ENCODE measurements around the gene CAPN2.

The CAPN2 gene

DNA sequence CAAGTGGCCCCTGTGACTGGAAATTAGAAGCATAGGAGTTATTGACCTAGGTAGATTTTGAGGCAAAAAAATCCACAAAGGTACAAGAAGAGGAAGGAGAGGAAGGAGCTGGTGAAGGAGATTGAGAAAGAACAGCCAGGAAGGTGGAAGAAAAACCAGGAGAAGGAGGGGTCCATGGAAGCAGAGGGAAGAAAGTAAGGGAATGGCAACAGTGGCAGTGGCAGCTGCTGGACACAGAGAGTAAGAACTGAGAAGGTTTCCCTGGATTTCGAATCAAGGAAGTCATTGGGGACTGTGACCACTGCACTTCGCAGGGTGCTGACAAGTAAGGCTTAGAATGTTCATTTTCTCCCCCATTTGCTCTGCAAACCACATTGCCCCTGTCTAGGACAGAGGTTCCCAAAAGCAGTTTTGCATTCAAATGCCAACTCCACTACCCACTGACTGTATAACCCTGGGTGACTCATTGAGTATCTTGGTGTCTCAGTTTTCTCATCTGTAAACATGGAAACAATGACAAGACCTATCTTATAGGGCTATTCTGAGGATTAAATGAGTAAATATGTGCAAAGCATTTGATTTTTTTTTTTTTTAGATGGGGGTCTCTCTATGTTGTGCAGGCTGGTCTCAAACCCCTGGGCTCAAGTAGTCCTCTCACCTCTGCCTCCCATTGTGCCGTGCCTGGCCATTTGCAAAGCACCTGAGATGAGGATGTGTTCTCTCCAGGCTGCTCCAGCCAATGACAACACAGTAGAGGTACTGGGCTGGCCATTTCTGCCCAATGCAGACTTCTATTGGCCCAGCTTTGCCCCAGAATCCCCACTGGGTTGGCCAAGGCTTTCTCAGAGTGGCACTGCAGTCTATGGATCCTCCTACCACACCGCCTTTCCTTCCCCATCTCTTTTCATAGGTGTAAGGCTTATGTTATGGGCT lies 9.3 kb upstream of the CAPN2 start:
- FAIRE-seq (no peak), DNase-seq (ENCODE audit: insufficient read length, low spot score) (no peak)

DNA sequence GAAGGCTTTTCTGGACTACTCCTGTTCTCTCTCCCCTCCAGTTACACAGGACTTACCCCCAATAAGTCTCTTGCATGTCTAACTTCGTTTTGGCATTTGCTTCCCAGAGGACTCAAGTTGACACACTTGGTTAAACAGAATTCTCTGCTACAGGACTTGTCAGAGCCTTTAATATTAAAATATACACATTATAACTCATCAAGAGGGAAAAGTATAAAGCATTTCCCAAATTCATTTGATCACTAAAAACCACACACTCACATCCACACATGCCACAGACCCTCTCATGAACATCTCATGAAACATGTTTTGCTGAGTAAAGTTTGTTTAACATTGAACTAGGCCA lies 8.7 kb upstream of the CAPN2 start:
- DNase-seq (ENCODE audit: insufficient read length, low spot score) = no peak
- FAIRE-seq = no peak

DNA sequence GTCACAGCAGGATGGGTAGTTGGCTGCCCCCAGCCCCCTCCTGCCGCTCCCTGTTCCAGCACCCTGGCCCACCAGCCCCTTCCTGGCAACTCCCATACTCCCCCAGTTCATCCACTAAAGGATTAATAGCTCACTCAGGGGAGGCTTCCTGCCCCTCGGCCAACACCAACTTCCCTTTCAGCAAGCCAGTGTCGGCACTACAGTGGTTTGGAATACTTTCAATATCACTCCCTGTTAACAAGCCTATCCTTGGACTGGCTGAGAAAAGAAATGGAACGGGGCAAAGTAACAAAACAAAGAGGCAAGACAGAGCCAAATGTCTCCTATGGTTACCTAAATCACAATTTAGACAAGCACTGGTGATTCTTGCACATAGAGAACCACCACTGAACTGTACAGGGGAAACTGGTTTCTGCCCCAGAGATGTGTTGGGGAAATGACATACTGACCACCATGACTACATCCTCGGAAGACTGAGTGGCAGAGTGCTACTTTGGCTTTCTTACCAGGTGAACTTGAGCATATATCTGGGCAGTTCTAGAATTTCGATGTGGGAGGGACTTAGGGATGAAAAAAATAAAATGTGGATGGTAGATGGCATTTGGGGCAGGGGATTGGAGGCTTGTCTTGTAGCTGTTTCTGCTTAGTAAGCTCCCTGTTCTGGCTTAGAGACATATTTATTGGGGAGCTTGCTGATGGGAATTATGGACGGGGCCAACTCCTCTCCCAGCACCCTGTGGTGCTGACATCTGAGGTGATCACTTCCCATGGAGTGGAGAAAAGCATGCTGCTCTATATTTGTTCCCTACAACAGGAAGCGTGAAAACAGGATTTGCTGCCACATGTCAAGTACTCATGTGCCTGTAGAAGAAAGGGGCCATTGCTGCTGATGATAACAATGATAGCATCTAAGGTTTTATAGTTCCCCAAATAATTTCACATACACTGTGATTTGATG lies 7.1 kb upstream of the CAPN2 start:
- no peak for FAIRE-seq

DNA sequence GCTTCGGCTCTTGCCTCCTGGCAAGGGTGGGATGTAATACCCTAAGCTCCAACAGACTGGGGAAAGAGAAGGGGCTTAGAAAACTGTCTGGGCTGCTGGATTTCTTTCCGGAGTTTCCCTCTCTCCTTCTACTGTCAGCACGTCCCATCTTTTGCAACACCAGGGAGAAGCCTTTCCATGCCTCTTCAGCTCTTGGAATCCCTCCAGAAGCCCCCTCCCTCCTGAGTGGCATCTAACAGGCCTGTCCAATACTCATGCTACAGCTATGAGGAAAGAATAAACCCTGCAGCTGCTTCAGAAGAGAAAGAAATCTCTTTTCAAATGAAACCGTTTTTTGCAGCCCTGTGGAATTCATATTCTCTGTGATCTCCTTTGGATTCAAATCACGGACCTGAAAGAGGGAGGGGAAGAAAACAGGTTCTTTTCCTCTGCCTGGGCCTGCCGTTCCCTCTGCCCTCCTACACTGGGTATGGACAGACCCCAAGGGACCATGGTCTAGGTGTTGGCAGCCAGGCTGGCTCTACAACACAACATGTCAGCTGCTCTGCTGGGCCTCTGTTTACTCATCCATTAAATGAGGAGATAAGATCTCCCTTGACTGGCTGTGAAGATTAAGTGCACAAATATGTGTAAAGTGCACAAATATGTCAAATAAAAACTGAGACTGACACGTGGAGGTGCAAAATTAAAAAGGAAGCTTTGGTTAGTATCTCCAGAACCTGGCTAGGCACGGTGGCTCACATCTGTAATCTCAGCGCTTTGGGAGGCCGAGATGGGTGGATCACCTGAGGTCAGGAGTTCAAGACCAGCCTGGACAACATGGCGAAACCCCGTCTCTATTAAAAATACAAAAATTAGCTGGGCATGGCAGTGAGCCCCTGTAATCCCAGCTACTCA lies 6.0 kb upstream of the CAPN2 start:
- no peak for DNase-seq (ENCODE audit: insufficient read length, low spot score)
- FAIRE-seq = no peak

More for the DNA sequence above, 7.1 kb upstream of the CAPN2 start:
- DNase-seq (ENCODE audit: insufficient read length, low spot score) = no peak

DNA sequence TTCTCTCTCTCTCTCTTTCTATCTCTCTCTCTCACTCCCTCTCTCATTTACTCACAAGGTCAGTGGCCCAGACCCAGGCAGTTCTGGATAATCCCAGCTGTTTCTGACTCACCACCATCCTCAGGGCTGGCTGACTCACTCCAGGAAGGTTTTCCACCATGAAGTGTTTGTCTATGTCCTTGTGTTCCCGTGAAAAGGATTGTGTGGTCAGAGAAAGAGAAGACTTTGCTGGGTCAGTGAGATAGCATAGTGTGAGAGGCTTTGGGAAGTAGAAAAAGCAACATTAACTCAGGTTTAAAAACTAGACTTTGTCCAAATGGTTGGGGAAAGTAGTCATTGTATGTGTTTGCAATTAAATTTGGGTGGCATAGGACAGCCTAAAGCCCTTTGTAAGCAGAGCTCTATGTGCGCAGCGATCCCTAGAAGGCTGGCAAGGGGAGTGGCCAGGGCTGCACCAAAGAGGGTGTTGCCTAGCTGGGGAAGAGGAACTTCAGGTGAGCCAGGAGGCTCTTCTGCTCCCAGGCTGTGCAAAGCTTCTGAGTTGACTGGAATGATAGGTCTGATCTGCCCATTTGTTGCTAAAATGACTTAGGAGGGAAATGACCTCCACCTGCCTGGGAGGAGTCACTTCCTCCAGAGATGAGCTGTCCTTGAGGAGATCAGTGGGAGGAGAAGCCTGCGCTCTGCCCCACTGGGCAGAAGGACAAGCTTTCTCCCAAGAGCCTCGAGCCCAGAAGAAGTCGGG lies 4.9 kb upstream of the CAPN2 start:
- DNase-seq (ENCODE audit: insufficient read length, low spot score) (no peak), FAIRE-seq (no peak)

DNA sequence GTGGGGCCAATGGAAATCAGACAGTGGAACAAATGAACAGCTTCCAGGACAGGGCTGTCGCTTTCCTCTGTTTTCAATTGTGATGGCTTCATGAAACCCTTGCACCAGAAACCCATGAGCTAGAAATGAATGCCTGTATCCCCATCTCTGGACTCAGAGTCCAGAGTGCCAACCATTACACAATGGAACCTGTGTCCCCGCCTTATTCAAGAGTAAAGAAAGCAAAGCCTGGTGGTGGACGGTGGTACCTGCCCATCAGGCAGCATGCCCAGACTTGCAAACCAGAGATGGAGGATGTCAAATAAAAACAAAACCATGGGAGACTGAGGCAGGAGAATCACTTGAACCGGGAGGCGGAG lies 4.4 kb upstream of the CAPN2 start:
- FAIRE-seq = no peak
- DNase-seq (ENCODE audit: insufficient read length, low spot score) = no peak

DNA sequence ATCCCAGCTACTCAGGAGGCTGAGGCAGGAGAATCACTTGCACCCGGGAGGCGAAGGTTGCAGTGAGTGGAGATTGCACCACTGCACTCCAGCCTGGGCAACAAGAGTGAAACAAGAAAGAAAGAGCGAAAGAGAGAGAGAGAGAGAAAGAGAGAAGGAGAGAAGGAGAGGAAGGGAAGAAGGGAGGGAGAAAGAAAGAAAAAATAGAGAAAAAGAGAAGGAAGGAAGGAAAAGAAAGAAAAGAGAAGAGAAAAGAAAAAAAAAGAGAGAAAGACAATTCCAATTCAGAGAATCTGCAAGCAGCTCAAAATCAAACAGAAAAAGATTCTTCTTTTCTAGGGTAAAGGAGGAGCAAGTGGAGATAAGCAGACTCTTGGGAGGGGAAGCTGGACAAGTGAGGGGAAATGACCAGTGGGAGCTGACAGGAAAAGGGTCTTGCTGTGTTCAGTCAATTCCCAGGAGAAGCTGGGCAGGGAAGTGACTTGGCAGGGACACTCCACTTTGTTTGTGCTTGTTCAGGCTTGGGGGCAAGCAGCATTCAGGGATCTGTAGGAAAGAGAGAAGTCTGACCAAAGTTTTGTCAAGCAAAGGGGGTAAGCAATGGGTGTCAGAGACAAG lies 3.6 kb upstream of the CAPN2 start:
- DNase-seq (ENCODE audit: insufficient read length, low spot score) = no peak
- FAIRE-seq = no peak

DNA sequence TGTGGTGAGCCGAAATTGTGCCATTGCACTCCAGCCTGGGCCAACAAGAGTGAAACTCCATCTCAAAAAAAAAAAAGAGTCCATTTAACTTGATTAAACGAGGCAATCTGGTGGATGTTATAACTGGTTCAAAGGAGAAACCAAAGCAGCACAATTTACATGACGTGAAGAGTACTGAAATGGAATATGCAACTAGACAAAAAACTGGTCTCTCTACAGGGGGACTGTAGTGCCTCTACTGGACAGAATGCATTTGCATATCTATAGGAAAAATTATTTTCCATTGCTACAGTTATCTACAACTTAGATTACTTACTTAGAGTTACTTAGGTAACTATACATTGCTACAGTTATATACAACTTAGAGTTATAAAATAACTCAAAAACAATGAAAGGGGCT lies 2.7 kb upstream of the CAPN2 start:
- DNase-seq (ENCODE audit: insufficient read length, low spot score) = no peak
- FAIRE-seq = no peak

DNA sequence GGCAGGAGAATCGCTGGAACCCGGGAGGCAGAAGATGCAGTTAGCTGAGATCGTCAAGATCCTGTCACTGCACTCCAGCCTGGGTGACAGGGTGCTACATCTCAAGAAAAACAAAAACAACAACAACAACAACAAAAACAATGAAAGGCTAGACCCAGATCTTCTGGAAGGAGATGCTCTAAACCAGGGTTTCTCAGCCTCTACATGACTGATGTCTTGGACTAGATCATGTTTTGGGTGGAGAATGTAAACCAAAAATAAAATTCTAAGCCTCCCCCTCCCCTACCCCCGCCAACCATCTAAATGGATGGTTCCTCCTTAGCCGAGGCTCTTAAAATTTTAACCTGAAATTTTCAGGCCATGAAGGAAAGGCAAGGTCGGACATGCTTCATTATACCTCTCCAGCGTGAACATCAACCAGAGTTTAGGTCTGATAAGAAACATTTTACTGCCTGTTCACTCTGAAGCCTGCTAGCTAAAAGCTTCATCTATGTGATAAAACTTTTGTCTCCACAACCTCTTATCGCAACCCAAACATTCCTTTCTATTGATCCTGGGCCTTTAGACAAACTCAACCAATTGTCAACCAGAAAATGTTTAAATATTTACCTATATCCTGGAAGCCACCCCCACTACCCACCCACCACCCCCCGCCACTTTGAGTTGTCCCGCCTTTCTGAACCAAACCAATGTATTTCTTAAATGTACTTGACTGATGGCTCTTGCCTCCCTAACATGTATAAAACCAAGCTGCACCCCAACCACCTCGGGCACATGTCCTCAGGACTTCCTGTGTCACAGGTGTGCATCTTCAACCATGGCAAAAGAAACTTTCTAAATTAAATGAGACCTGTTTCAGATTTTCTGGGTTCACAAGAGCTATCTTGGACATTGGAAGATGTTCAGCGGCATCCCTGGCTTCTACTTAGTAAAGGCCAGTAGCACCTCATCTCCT lies 1.9 kb upstream of the CAPN2 start:
- no peak for FAIRE-seq
- no peak for DNase-seq (ENCODE audit: insufficient read length, low spot score)

DNA sequence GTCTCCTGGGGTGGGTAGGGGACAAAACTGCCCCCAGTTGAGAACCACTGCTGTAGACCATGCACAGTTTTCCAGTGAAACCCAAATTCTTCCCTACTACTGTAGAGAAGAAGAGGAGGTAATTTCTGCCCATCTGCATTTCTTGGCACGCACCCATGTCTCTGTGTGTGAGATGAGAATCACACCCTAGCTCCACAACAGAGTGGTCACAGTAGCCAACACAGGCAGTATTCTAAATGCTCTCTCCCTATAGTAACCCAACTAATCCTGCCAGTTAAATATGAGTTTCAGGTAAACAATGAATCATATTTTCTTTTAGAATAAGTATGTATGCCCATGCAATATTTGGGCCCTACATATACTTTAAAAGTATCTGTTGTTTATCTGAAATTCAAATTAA lies 1.2 kb upstream of the CAPN2 start:
- FAIRE-seq = no peak
- DNase-seq (ENCODE audit: insufficient read length, low spot score) = no peak

DNA sequence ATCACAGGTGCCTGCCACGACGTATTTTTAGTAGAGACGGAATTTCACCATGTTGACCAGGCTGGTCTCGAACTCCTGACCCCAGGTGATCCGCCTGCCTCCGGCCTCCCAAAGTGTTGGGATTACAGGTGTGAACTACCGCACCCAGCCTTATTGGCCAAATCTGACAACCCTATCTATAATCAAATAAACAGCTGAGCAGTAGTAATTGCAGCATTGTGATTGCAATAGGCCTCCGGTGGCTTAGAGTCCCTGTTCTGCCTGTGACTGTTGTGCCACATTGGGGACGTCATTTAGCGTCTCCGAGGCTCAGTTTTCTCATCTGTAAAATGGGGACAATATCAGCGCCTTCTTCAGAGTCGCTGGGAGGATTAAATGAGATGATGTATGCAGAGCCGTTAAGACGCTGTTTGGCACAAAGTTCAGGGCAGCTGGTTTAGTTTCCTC lies 569 bp upstream of the CAPN2 start:
- no peak for DNase-seq (ENCODE audit: insufficient read length, low spot score)
- no peak for FAIRE-seq

DNA sequence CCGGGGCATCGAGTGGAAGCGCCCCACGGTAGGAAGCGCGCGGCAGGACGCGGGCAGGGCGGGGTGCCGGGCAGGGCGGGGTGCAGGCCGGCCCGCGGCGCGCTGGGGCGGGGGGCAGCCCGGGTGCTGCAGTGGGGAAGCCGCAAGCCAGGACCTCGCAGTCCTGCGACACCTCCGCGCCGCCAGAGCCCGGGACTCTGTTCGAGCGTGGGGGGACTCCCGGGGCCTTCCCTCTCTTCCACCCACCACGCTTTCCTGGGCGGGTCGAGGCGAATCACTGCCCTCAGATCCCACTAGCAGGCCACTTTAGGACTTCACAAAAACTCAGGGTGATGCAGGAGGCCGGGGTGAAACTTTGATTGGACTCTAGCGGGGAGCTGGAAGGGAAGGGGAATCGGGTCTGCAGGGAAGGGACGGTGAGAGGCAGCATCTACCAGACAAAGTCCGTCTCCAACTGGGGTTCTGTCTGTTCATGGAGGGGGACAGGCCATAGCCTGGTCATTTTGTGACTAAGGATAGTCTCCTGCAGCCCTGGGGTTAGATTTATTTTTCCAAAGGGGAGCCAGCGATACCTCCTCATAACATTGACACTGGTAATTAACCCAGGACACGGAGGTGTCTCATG lies 623 bp downstream of the CAPN2 start:
- FAIRE-seq = no peak
- DNase-seq (ENCODE audit: insufficient read length, low spot score) = no peak

DNA sequence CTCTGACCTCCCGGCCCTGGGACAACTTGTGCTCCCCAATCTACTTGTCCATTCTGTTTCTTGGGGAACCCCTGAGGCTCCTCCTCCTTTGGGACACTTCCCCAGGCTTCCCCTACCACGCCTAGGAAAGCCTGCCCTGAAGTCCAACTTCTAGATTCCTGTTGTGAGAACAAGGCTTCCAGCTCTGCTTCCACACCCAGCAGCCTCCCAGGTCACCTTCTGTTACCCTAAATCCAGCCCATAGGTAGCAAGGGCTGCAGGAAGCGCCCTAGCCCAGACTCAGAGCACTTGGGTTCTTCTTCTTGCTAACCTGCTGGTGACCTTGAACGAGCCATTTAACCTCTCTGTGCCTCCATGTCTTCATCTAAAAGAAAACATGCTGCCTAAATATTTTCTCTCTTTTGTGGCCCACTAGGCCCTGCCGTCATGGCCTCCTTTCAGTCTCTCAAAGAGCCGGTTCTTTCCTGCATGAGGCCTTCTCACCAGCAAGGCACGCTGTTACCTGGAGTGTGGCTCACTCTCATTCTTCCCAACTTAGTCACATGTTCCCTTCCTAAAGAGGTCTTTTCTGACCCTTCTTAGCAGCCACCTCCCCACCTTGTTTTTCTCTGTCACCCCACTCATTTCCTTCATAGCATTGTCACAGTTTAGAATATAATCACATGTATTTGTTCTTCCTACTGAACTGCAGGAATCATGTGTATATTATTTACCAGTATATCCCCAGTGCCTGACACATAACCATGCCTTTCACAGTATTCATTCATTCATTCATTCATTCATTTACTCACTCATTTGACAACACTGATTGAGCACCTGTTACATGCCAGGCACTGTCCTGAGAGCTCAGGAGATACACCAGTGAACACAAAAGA lies 1.4 kb downstream of the CAPN2 start:
- DNase-seq (ENCODE audit: insufficient read length, low spot score) = no peak

DNA sequence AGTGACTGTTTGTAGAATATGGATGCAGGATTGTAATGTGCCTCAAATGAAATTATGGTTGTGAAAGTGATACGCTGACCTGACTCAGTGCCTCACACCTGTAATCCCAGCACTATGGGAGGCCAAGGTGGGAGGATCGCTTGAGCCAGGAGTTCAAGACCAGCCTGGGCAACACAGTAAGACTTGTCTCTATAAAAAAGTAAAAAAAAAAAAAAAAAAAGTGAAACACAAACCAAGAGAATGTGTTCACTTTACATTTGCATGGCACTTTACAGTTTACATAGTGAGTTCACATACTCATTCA lies 2.0 kb downstream of the CAPN2 start:
- FAIRE-seq (no peak), DNase-seq (ENCODE audit: insufficient read length, low spot score) (no peak)

More for the DNA sequence above, 1.4 kb downstream of the CAPN2 start:
- FAIRE-seq = no peak

DNA sequence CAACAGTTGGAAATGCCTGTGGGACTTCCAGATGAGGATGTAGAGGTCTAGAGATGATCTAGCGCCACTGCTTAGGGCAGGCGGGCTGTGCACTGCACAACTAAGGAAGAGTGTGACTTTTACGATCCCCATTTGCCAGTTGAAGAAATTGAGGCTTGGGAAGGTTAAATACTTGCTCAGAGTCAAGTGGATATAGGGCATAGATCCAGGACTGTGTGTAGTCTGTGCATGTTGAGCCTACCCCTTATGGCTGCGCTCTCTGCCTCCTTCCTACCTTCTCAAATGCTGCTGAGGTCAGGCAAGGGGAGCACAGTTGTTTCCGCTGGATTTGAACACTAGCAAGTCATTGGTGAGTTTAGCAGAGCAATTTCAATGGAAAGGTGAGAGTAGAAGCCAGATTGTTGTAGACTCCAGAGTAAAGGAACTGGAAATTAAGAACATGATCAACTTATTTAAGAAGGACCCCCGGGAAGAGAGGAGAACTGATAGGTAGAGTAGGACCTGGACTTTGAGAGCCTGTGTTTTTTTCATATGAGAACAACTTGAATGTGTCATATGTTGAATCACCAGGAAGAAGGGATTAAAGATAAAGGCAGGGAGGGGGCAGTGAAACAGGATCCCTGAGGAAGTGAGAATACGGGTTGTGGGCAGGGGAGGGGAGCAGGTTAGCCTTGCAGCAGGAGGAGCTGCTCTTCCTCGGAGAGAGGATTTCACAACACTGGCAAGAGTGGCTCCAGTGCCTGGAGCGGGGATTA lies 2.7 kb downstream of the CAPN2 start:
- FAIRE-seq = no peak

DNA sequence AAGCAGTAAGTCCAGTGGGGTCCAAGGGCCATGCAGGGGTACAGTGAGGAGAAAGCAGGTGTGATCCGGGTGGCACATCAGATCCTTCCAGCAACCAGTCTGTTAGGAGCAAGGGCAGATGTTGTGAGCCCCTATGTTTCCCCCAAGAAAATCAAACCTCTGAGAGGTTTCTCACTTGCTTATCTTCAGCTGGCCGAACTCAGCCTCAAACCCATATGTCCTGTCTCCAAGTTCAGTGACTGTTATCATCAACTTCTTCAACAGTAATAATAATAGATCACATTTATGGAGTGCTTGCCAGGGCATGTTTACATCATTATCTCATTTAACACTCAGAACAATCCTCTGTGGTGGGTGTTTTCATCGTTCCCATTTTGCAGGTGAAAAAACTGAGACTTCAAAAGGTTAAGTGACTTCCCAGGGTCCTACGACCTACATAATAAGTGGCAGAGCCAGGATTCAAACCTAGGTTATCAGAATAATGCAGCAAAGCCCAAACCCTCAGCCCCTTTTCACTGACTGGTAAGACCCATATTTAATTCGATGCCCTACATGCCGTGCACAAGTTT lies 3.3 kb downstream of the CAPN2 start:
- FAIRE-seq (no peak), DNase-seq (ENCODE audit: insufficient read length, low spot score) (no peak)

More for the DNA sequence above, 2.7 kb downstream of the CAPN2 start:
- no peak for DNase-seq (ENCODE audit: insufficient read length, low spot score)

Data from GM19239 (cell line).